IMR-90 (cell line): ENCODE results near the gene DPRX. TPM values are rescaled to one million over a fixed set of nuclear protein-coding genes. Genes with fewer than 3 reads are reported as not detected.

Source experiments
- ATAC-seq: fragments of 200-7000 bp; cut with Tn5 transposase; 2 replicates; pipeline ENCODE4 v1.9.1; 2020; ENCODE audit warnings: low read depth, mild to moderate bottlenecking, moderate library complexity
- BruUV-seq: library from RNA; stranded (reverse); fragments of 400-500 nt; replicated peaks from 2 replicates; lab custom pipeline; 2021; lab: Mats Ljungman, UMichigan
- CTCF ChIA-PET: fragments of 300-600 bp; formaldehyde crosslinking; extraction: SDS; loops from one replicate; lab custom pipeline; 2021; ENCODE audit warnings: antibody characterized with exemption; lab: Yijun Ruan, JAX
- POLR2A ChIA-PET: fragments of 300-600 bp; sonication (Branson Sonifier 250); formaldehyde crosslinking; loops from one replicate; lab custom pipeline; 2022; ENCODE audit warnings: antibody characterized with exemption; ENCODE audit not compliant: unreplicated experiment; lab: Charles Lee
- DNase-seq: peaks from one replicate; pipeline ENCODE4 v3.0.0; 2013
- H2AFZ ChIP-seq: replicated peaks from 2 replicates; pipeline ENCODE3; 2013; ENCODE audit warnings: low read length, mild to moderate bottlenecking; ENCODE audit not compliant: poor library complexity
- H2AK5ac ChIP-seq: 2 replicates; pipeline ENCODE4 v1.6.1; 2013; ENCODE audit warnings: low read depth, low read length, inconsistent platforms
- H2AK9ac ChIP-seq: replicated peaks from 2 replicates; pipeline ENCODE3; 2013; ENCODE audit warnings: mild to moderate bottlenecking, low read depth, low read length, moderate library complexity; ENCODE audit not compliant: poor library complexity
- H2BK120ac ChIP-seq: 2 replicates; pipeline ENCODE4 v1.6.1; 2013; ENCODE audit warnings: low read depth, low read length, inconsistent platforms
- H2BK15ac ChIP-seq: 3 replicates; pipeline ENCODE4 v1.6.1; 2013; ENCODE audit warnings: low read depth, low read length, inconsistent platforms
- H2BK20ac ChIP-seq: 2 replicates; pipeline ENCODE4 v1.6.1; 2013; ENCODE audit warnings: low read depth, mild to moderate bottlenecking, inconsistent platforms, low read length, moderate library complexity
- H2BK5ac ChIP-seq: 2 replicates; pipeline ENCODE4 v1.6.1; 2013; ENCODE audit warnings: mild to moderate bottlenecking, low read depth, low read length, inconsistent platforms; ENCODE audit not compliant: poor library complexity, severe bottlenecking
- H3K14ac ChIP-seq: replicated peaks from 2 replicates; pipeline ENCODE4 v1.6.1; 2013; ENCODE audit warnings: low read depth, low read length, inconsistent platforms
- H3K18ac ChIP-seq: 2 replicates; pipeline ENCODE4 v1.6.1; 2013; ENCODE audit warnings: low read depth, low read length, control low read depth
- H3K23ac ChIP-seq: 2 replicates; pipeline ENCODE4 v1.6.1; 2013; ENCODE audit warnings: low read depth, low read length, inconsistent platforms
- H3K27ac ChIP-seq: 2 replicates; pipeline ENCODE4 v1.5.1; 2013; ENCODE audit warnings: mild to moderate bottlenecking, control low read depth, low read length; ENCODE audit not compliant: insufficient read depth
- H3K27me3 ChIP-seq: 2 replicates; pipeline ENCODE4 v1.6.1; 2013; ENCODE audit warnings: low read length; ENCODE audit not compliant: control insufficient read depth, insufficient read depth
- H3K36me3 ChIP-seq: 2 replicates; pipeline ENCODE4 v1.6.1; 2013; ENCODE audit warnings: low read length, mixed read lengths; ENCODE audit not compliant: control insufficient read depth, insufficient read depth
- H3K4ac ChIP-seq: 2 replicates; pipeline ENCODE4 v1.6.1; 2013; ENCODE audit warnings: low read depth, low read length, inconsistent platforms
- H3K4me1 ChIP-seq: 2 replicates; pipeline ENCODE4 v1.6.1; 2013; ENCODE audit warnings: low read length, mixed read lengths; ENCODE audit not compliant: control insufficient read depth, insufficient read depth
- H3K4me2 ChIP-seq: 2 replicates; pipeline ENCODE4 v1.6.1; 2013; ENCODE audit warnings: low read depth, mild to moderate bottlenecking, control low read depth, low read length, moderate library complexity
- H3K4me3 ChIP-seq: 2 replicates; pipeline ENCODE4 v1.5.1; 2013; ENCODE audit warnings: low read depth, mild to moderate bottlenecking, control low read depth, low read length, moderate library complexity; ENCODE audit not compliant: insufficient read depth
- H3K56ac ChIP-seq: 2 replicates; pipeline ENCODE4 v1.6.1; 2013; ENCODE audit warnings: low read length, inconsistent platforms; ENCODE audit not compliant: insufficient read depth; ENCODE audit errors: extremely low read depth
- H3K79me1 ChIP-seq, 2 experiments: 2 replicates each; pipeline ENCODE4 v1.6.1; 2013; ENCODE audit warnings: low read length in 2 of 2, inconsistent platforms in 1 of 2, low read depth in 1 of 2
- H3K9ac ChIP-seq: 2 replicates; pipeline ENCODE4 v1.6.1; 2013; ENCODE audit warnings: low read depth, low read length, control low read depth
- H3K9me1 ChIP-seq: 2 replicates; pipeline ENCODE4 v1.6.1; 2013; ENCODE audit warnings: low read length, inconsistent platforms; ENCODE audit not compliant: insufficient read depth
- H3K9me3 ChIP-seq: 2 replicates; pipeline ENCODE4 v1.6.1; 2013; ENCODE audit warnings: low read length; ENCODE audit not compliant: control insufficient read depth, insufficient read depth
- H4K20me1 ChIP-seq: 2 replicates; pipeline ENCODE4 v1.6.1; 2013; ENCODE audit warnings: low read length, inconsistent platforms; ENCODE audit not compliant: insufficient read depth
- H4K5ac ChIP-seq: 2 replicates; pipeline ENCODE4 v1.6.1; 2013; ENCODE audit warnings: mild to moderate bottlenecking, low read depth, low read length, control low read depth
- H4K8ac ChIP-seq, 2 experiments: 2 replicates each; pipeline ENCODE4 v1.6.1; 2013; ENCODE audit warnings: low read depth in 2 of 2, low read length in 2 of 2, control low read depth in 1 of 2, inconsistent platforms in 1 of 2
- H4K91ac ChIP-seq: 2 replicates; pipeline ENCODE4 v1.6.1; 2013; ENCODE audit warnings: low read depth, low read length, inconsistent platforms; ENCODE audit not compliant: insufficient read depth
- BHLHE40 ChIP-seq: fragments of 150-350 bp; IDR thresholded peaks from 2 replicates; pipeline ENCODE4 v1.6.1; 2016; ENCODE audit warnings: mild to moderate bottlenecking, low read depth, low read length
- FOS ChIP-seq: fragments of 150-350 bp; IDR thresholded peaks from 2 replicates; pipeline ENCODE4 v1.6.1; 2016; ENCODE audit warnings: low read depth, low read length
- RCOR1 ChIP-seq: IDR thresholded peaks from 2 replicates; pipeline ENCODE4 v1.6.1; 2012; ENCODE audit warnings: mild to moderate bottlenecking, low read length, improper control_type of control experiment; ENCODE audit not compliant: insufficient replicate concordance
- USF2 ChIP-seq: fragments of 150-350 bp; IDR thresholded peaks from 2 replicates; pipeline ENCODE4 v1.6.1; 2017; ENCODE audit warnings: mild to moderate bottlenecking, antibody characterized with exemption, low read length, low read depth
- WGBS, 2 experiments: methylation state at CpG; one replicate each; pipeline versions ENCODE4 v1.1.5 to v1.1.7; 2013; ENCODE audit warnings: missing lambda C conversion rate in 2 of 2; ENCODE audit not compliant: insufficient read length in 1 of 2; ENCODE audit errors: extremely low coverage in 2 of 2; 5-methylcytosine and 5-hydroxymethylcytosine counted together
- dilution Hi-C: fragments of 300-500 bp; cut with HindIII; formaldehyde crosslinking; loops from one replicate; pipeline ENCODE4 v1.14.3; 2018; ENCODE audit warnings: low sequenced_read_pairs; ENCODE audit not compliant: unreplicated experiment
- in situ Hi-C: fragments of 300-500 bp; cut with MboI; formaldehyde crosslinking; loops from 3 replicates; pipeline ENCODE4 v1.14.3; 2019; ENCODE audit warnings: low sequenced_read_pairs, inconsistent platforms, mixed read lengths
- intact Hi-C: fragments of 100-400 bp; cut with micrococcal nuclease; formaldehyde crosslinking; loops from 2 replicates; pipeline ENCODE4 v1.10.0; 2022
- polyA plus RNA-seq, 3 experiments: library from polyadenylated mRNA; depleted of rRNA; stranded (reverse); fragments of >200 nt; gene quantifications; 2 replicates each; pipeline ENCODE4 v1.2.3, GENCODE V29; 2012; ENCODE audit warnings: low replicate concordance in 1 of 3
- total RNA-seq: library from RNA; depleted of rRNA; stranded (reverse); fragments of >200 nt; gene quantifications from 2 replicates; pipeline ENCODE4 v1.2.3, GENCODE V29; 2012

The DPRX gene
- total and polyA plus RNA-seq, 2 of the 4 experiments (the other 2 are of a cell fraction) = not detected

- H3K9me1 ChIP-seq = no peaks in the 10 kb centered on the region
- no peak overlapping the region for H2BK20ac ChIP-seq
- H2AFZ ChIP-seq = no peak overlapping the region
- ChIA-PET POLR2A (no interaction called here), CTCF (no interaction called here)
- no peaks in the 10 kb centered on the region for H3K27me3 ChIP-seq
- no peak overlapping the region for H3K23ac ChIP-seq
- WGBS, 2 experiments = 24% methylated on average over 5 of the region's 14 CpGs; no CpG with 5 or more reads in 1 of the 2 experiments
- no peak for ATAC-seq
- H3K56ac ChIP-seq = no peak overlapping the region
- intact Hi-C loops (no loop called here), in situ Hi-C loops (no loop called here), dilution Hi-C loops (no loop called here)
- H2AK5ac ChIP-seq = no peak overlapping the region
- no peak overlapping the region for H3K4me3 ChIP-seq
- BruUV-seq = no TSS peak
- no peak overlapping the region for H2BK15ac ChIP-seq
- H3K79me1 ChIP-seq = no peaks in the 10 kb centered on the region
- no peak overlapping the region for H3K4me2 ChIP-seq
- no peak overlapping the region for H4K91ac ChIP-seq
- H3K36me3 ChIP-seq = no peaks in the 10 kb centered on the region
- DNase-seq = no peak
- no peak overlapping the region for H3K14ac ChIP-seq
- no peak overlapping the region for H2BK5ac ChIP-seq
- H3K18ac ChIP-seq = no peak overlapping the region
- no peak overlapping the region for H3K4ac ChIP-seq
- no peaks in the 10 kb centered on the region for H4K20me1 ChIP-seq
- H3K4me1 ChIP-seq = no peaks in the 10 kb centered on the region
- no peak overlapping the region for H4K8ac ChIP-seq
- TF ChIP-seq FOS (no peak), BHLHE40 (no peak), USF2 (no peak), RCOR1 (no peak)
- peaks cover 19% of the 10 kb centered on the region; the same call in 1 of the 2 replicates for H3K9me3 ChIP-seq
- no peak overlapping the region for H3K9ac ChIP-seq
- H3K27ac ChIP-seq = no peak overlapping the region
- H2BK120ac ChIP-seq = no peak overlapping the region
- H4K5ac ChIP-seq = no peak overlapping the region
- H2AK9ac ChIP-seq = no peak overlapping the region
Measured at GRCh38 chr19:53594811-53595509, 36.8 kb upstream of the DPRX start.
